ENCODE measurements around the gene RAD51D.

The RAD51D gene

GRCh38 chr17:35065880-35066279, 53.8 kb downstream of the RAD51D start:
- H3K4me1 Mint-ChIP-seq = peaks cover 52% of the 10 kb centered on the region
- ATAC-seq (replicated peaks; ENCODE audit: extremely low read depth, poor library complexity, severe bottlenecking) (no peak), DNase-seq (ENCODE audit: low spot score in 2 of 2) (no peak)
- H3K36me3 Mint-ChIP-seq (ENCODE audit: insufficient read depth) = peaks cover 15% of the 10 kb centered on the region
- H3K27ac Mint-ChIP-seq (ENCODE audit: low read depth) = no peak overlapping the region
- H3K9me3 Mint-ChIP-seq = no peaks in the 10 kb centered on the region
- H3K27me3 Mint-ChIP-seq = no peaks in the 10 kb centered on the region
- no peak overlapping the region for H3K4me3 Mint-ChIP-seq

- Mint-ChIP-seq H3K27ac (ENCODE audit: low read depth) (peak overlapping the region; percentile 86), H3K4me3 (no peak overlapping the region), H3K9me3 (no peaks in the 10 kb centered on the region), H3K4me1 (peaks cover 57% of the 10 kb centered on the region), H3K27me3 (no peaks in the 10 kb centered on the region), H3K36me3 (ENCODE audit: insufficient read depth) (peaks cover 17% of the 10 kb centered on the region)
- DNase-seq (ENCODE audit: low spot score in 2 of 2) (no peak), ATAC-seq (replicated peaks; ENCODE audit: extremely low read depth, poor library complexity, severe bottlenecking) (no peak)
Measured at GRCh38 chr17:35064516-35065215, 55.0 kb downstream of the RAD51D start.

GRCh38 chr17:35063514-35064223, 56.0 kb downstream of the RAD51D start, which contains the start of gene RFFL:
TSS of gene RFFL (minus strand) at chr17:35063707. CDS start at chr17:35026553, 37,154 bp downstream.
- Mint-ChIP-seq H3K27ac (ENCODE audit: low read depth) (peak within 1 kb of the TSS; percentile 86), H3K9me3 (no peaks in the 10 kb centered on the region), H3K4me1 (peaks cover 52% of the 10 kb centered on the region), H3K4me3 (peak within 1 kb of the TSS; percentile 72), H3K27me3 (no peaks in the 10 kb centered on the region), H3K36me3 (ENCODE audit: insufficient read depth) (peaks cover 20% of the 10 kb centered on the region)
- peak; percentile 100 for ATAC-seq (replicated peaks; ENCODE audit: extremely low read depth, poor library complexity, severe bottlenecking)
- peak; percentile 62 to 82 for DNase-seq (ENCODE audit: low spot score in 2 of 2)

GRCh38 chr17:35062308-35062707, 57.4 kb downstream of the RAD51D start:
- H3K4me1 Mint-ChIP-seq = peaks cover 52% of the 10 kb centered on the region
- no peak for DNase-seq (ENCODE audit: low spot score in 2 of 2)
- peak overlapping the region; percentile 86 for H3K27ac Mint-ChIP-seq (ENCODE audit: low read depth)
- ATAC-seq (replicated peaks; ENCODE audit: extremely low read depth, poor library complexity, severe bottlenecking) = no peak
- peak overlapping the region; percentile 72 for H3K4me3 Mint-ChIP-seq
- peaks cover 21% of the 10 kb centered on the region for H3K36me3 Mint-ChIP-seq (ENCODE audit: insufficient read depth)
- H3K27me3 Mint-ChIP-seq = no peaks in the 10 kb centered on the region
- H3K9me3 Mint-ChIP-seq = no peaks in the 10 kb centered on the region

- Mint-ChIP-seq H3K4me3 (no peak overlapping the region), H3K27ac (ENCODE audit: low read depth) (peak overlapping the region; percentile 68), H3K36me3 (ENCODE audit: insufficient read depth) (peaks cover 20% of the 10 kb centered on the region), H3K27me3 (no peaks in the 10 kb centered on the region), H3K9me3 (no peaks in the 10 kb centered on the region), H3K4me1 (peaks cover 66% of the 10 kb centered on the region)
- no peak for ATAC-seq (replicated peaks; ENCODE audit: extremely low read depth, poor library complexity, severe bottlenecking)
- no peak for DNase-seq (ENCODE audit: low spot score in 2 of 2)
Measured at GRCh38 chr17:35057332-35057915, 62.2 kb downstream of the RAD51D start.

- no peaks in the 10 kb centered on the region for H3K27me3 Mint-ChIP-seq
- H3K4me1 Mint-ChIP-seq = peaks cover 75% of the 10 kb centered on the region
- no peak overlapping the region for H3K4me3 Mint-ChIP-seq
- ATAC-seq (replicated peaks; ENCODE audit: extremely low read depth, poor library complexity, severe bottlenecking) (no peak), DNase-seq (ENCODE audit: low spot score in 2 of 2) (no peak)
- peaks cover 21% of the 10 kb centered on the region for H3K36me3 Mint-ChIP-seq (ENCODE audit: insufficient read depth)
- peak overlapping the region; percentile 68 for H3K27ac Mint-ChIP-seq (ENCODE audit: low read depth)
- no peaks in the 10 kb centered on the region for H3K9me3 Mint-ChIP-seq
Measured at GRCh38 chr17:35056013-35056412, 63.6 kb downstream of the RAD51D start.

GRCh38 chr17:35053204-35053603, 66.5 kb downstream of the RAD51D start:
- Mint-ChIP-seq H3K36me3 (ENCODE audit: insufficient read depth) (peaks cover 13% of the 10 kb centered on the region), H3K4me1 (peaks cover 80% of the 10 kb centered on the region), H3K9me3 (no peaks in the 10 kb centered on the region), H3K27me3 (no peaks in the 10 kb centered on the region), H3K4me3 (peak overlapping the region; percentile 53), H3K27ac (ENCODE audit: low read depth) (peak overlapping the region; percentile 96)
- ATAC-seq (replicated peaks; ENCODE audit: extremely low read depth, poor library complexity, severe bottlenecking) (no peak), DNase-seq (ENCODE audit: low spot score in 2 of 2) (no peak)

GRCh38 chr17:35052780-35053179, 66.9 kb downstream of the RAD51D start:
- peaks cover 77% of the 10 kb centered on the region for H3K4me1 Mint-ChIP-seq

GRCh38 chr17:35052241-35052610, 67.4 kb downstream of the RAD51D start:
- no peaks in the 10 kb centered on the region for H3K27me3 Mint-ChIP-seq
- no peaks in the 10 kb centered on the region for H3K9me3 Mint-ChIP-seq
- ATAC-seq (replicated peaks; ENCODE audit: extremely low read depth, poor library complexity, severe bottlenecking) = no peak
- DNase-seq (ENCODE audit: low spot score in 2 of 2) = no peak
- peak overlapping the region; percentile 53 for H3K4me3 Mint-ChIP-seq
- peak overlapping the region; percentile 96 for H3K27ac Mint-ChIP-seq (ENCODE audit: low read depth)
- peaks cover 72% of the 10 kb centered on the region for H3K4me1 Mint-ChIP-seq
- peaks cover 10% of the 10 kb centered on the region for H3K36me3 Mint-ChIP-seq (ENCODE audit: insufficient read depth)

More at GRCh38 chr17:35052780-35053179, 66.9 kb downstream of the RAD51D start:
- no peaks in the 10 kb centered on the region for H3K27me3 Mint-ChIP-seq
- ATAC-seq (replicated peaks; ENCODE audit: extremely low read depth, poor library complexity, severe bottlenecking) = no peak
- peak overlapping the region; percentile 53 for H3K4me3 Mint-ChIP-seq
- no peaks in the 10 kb centered on the region for H3K9me3 Mint-ChIP-seq
- peak overlapping the region; percentile 96 for H3K27ac Mint-ChIP-seq (ENCODE audit: low read depth)
- peaks cover 13% of the 10 kb centered on the region for H3K36me3 Mint-ChIP-seq (ENCODE audit: insufficient read depth)
- no peak for DNase-seq (ENCODE audit: low spot score in 2 of 2)

- peaks cover 10% of the 10 kb centered on the region for H3K36me3 Mint-ChIP-seq (ENCODE audit: insufficient read depth)
Measured at GRCh38 chr17:35051579-35052240, 68.0 kb downstream of the RAD51D start.

GRCh38 chr17:35051183-35051578, 68.5 kb downstream of the RAD51D start:
- Mint-ChIP-seq H3K9me3 (no peaks in the 10 kb centered on the region), H3K27me3 (no peaks in the 10 kb centered on the region), H3K36me3 (ENCODE audit: insufficient read depth) (peaks cover 10% of the 10 kb centered on the region), H3K4me1 (peaks cover 75% of the 10 kb centered on the region), H3K4me3 (peak overlapping the region; percentile 53), H3K27ac (ENCODE audit: low read depth) (peak overlapping the region; percentile 96)
- ATAC-seq (replicated peaks; ENCODE audit: extremely low read depth, poor library complexity, severe bottlenecking) (peak; percentile 86), DNase-seq (ENCODE audit: low spot score in 2 of 2) (peak in 1 of 2 donors; percentile 50)

More at GRCh38 chr17:35051579-35052240, 68.0 kb downstream of the RAD51D start:
- Mint-ChIP-seq H3K4me1 (peaks cover 75% of the 10 kb centered on the region), H3K27me3 (no peaks in the 10 kb centered on the region), H3K27ac (ENCODE audit: low read depth) (peak overlapping the region; percentile 96), H3K4me3 (peak overlapping the region; percentile 53), H3K9me3 (no peaks in the 10 kb centered on the region)
- DNase-seq (ENCODE audit: low spot score in 2 of 2) (no peak), ATAC-seq (replicated peaks; ENCODE audit: extremely low read depth, poor library complexity, severe bottlenecking) (peak; percentile 26)

- Mint-ChIP-seq H3K9me3 (no peaks in the 10 kb centered on the region), H3K36me3 (ENCODE audit: insufficient read depth) (peaks cover 15% of the 10 kb centered on the region), H3K27me3 (no peaks in the 10 kb centered on the region), H3K4me3 (peak overlapping the region; percentile 59), H3K4me1 (peaks cover 76% of the 10 kb centered on the region), H3K27ac (ENCODE audit: low read depth) (peak overlapping the region; percentile 86)
- DNase-seq (ENCODE audit: low spot score in 2 of 2) (no peak), ATAC-seq (replicated peaks; ENCODE audit: extremely low read depth, poor library complexity, severe bottlenecking) (no peak)
Measured at GRCh38 chr17:35050170-35050569, 69.5 kb downstream of the RAD51D start.

All from central memory CD8-positive, alpha-beta T cell (primary cell).